ENCODE results near the gene GABRP.

Gene GABRP

DNA sequence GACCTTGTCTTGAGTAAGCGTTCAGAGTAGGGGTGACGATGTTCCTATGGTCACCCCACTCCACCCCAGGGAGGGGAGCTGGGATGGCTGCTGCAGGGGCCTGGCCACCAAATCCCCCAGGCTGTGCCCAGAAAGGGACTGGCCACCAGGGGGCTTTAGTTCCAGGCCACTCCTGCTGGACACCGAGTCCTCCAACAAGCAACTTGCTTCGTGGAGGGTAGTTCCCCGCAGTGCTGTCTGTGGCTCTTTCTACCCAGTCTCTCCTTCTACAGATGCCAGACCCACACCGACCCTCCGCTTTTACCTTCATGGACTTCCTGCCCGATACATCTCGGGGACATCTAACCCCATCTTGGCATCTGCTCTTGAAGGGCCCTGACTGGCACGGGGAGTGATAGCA is 35.7 kb upstream of the GABRP start:
- Histone ChIP-seq H3K27me3 (ENCODE audit: insufficient read depth, poor library complexity, severe bottlenecking) (peaks cover 12% of the 10 kb centered on the region), H3K27ac (replicated peaks) (no peak overlapping the region), H3K4me3 (replicated peaks; ENCODE audit: insufficient read depth, low read length) (no peak overlapping the region)
- TF ChIP-seq, protein P1, sequence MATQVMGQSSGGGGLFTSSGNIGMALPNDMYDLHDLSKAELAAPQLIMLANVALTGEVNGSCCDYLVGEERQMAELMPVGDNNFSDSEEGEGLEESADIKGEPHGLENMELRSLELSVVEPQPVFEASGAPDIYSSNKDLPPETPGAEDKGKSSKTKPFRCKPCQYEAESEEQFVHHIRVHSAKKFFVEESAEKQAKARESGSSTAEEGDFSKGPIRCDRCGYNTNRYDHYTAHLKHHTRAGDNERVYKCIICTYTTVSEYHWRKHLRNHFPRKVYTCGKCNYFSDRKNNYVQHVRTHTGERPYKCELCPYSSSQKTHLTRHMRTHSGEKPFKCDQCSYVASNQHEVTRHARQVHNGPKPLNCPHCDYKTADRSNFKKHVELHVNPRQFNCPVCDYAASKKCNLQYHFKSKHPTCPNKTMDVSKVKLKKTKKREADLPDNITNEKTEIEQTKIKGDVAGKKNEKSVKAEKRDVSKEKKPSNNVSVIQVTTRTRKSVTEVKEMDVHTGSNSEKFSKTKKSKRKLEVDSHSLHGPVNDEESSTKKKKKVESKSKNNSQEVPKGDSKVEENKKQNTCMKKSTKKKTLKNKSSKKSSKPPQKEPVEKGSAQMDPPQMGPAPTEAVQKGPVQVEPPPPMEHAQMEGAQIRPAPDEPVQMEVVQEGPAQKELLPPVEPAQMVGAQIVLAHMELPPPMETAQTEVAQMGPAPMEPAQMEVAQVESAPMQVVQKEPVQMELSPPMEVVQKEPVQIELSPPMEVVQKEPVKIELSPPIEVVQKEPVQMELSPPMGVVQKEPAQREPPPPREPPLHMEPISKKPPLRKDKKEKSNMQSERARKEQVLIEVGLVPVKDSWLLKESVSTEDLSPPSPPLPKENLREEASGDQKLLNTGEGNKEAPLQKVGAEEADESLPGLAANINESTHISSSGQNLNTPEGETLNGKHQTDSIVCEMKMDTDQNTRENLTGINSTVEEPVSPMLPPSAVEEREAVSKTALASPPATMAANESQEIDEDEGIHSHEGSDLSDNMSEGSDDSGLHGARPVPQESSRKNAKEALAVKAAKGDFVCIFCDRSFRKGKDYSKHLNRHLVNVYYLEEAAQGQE (IDR thresholded peaks at IDR 0.05; ENCODE audit: insufficient replicate concordance, low read depth), result no peak
- TF ChIP-seq GABPA (IDR thresholded peaks at IDR 0.05; ENCODE audit: low read depth) (no peak), POLR2AphosphoS5 (IDR thresholded peaks at IDR 0.05; ENCODE audit: low read depth) (no peak), SPI1 (IDR thresholded peaks at IDR 0.05; ENCODE audit: borderline replicate concordance, low read depth) (no peak)
- TF ChIP-seq, protein P2, sequence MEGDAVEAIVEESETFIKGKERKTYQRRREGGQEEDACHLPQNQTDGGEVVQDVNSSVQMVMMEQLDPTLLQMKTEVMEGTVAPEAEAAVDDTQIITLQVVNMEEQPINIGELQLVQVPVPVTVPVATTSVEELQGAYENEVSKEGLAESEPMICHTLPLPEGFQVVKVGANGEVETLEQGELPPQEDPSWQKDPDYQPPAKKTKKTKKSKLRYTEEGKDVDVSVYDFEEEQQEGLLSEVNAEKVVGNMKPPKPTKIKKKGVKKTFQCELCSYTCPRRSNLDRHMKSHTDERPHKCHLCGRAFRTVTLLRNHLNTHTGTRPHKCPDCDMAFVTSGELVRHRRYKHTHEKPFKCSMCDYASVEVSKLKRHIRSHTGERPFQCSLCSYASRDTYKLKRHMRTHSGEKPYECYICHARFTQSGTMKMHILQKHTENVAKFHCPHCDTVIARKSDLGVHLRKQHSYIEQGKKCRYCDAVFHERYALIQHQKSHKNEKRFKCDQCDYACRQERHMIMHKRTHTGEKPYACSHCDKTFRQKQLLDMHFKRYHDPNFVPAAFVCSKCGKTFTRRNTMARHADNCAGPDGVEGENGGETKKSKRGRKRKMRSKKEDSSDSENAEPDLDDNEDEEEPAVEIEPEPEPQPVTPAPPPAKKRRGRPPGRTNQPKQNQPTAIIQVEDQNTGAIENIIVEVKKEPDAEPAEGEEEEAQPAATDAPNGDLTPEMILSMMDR (IDR thresholded peaks at IDR 0.05; ENCODE audit: insufficient read depth, low read length), result peak; percentile 4
- DNase-seq (ENCODE audit: low read depth in 1 of 2, low spot score in 1 of 2), result no peak

DNA sequence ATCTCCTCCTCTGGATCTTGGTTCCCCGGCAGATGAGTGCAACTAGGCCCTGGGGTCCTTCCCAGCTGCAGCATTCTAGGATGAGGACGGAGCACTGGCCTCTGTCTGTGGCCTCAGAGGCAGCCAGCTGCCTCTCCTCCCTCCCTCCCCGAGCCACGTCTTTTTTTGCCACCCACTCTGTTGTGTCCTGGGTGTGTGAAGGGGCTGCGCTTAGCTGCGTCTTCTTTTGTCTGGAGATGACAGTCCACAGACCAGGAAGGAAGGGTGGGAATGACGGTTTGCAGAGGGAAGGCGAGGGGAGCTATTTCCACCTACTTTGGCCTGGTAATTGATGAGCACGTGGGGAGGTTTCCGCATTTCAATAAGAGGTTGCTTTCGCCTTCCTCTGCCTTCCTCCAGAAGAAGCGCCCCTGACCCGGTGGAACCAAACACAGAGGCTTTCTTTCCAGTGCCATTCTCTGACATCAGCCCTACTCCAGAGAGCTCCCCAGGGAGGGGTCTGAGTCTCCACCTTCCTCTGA is 34.5 kb upstream of the GABRP start:
- no peak overlapping the region for H3K4me3 ChIP-seq (replicated peaks; ENCODE audit: insufficient read depth, low read length)
- no peak for DNase-seq (ENCODE audit: low read depth in 1 of 2, low spot score in 1 of 2)
- H3K27ac ChIP-seq (replicated peaks), result no peak overlapping the region
- H3K27me3 ChIP-seq (ENCODE audit: insufficient read depth, poor library complexity, severe bottlenecking), result peaks cover 9% of the 10 kb centered on the region
- TF ChIP-seq SPI1 (IDR thresholded peaks at IDR 0.05; ENCODE audit: borderline replicate concordance, low read depth) (no peak), GABPA (IDR thresholded peaks at IDR 0.05; ENCODE audit: low read depth) (no peak), POLR2AphosphoS5 (IDR thresholded peaks at IDR 0.05; ENCODE audit: low read depth) (no peak)
- TF ChIP-seq, protein P2 (IDR thresholded peaks at IDR 0.05; ENCODE audit: insufficient read depth, low read length), result no peak
- TF ChIP-seq, protein P1 (IDR thresholded peaks at IDR 0.05; ENCODE audit: insufficient replicate concordance, low read depth), result no peak

DNA sequence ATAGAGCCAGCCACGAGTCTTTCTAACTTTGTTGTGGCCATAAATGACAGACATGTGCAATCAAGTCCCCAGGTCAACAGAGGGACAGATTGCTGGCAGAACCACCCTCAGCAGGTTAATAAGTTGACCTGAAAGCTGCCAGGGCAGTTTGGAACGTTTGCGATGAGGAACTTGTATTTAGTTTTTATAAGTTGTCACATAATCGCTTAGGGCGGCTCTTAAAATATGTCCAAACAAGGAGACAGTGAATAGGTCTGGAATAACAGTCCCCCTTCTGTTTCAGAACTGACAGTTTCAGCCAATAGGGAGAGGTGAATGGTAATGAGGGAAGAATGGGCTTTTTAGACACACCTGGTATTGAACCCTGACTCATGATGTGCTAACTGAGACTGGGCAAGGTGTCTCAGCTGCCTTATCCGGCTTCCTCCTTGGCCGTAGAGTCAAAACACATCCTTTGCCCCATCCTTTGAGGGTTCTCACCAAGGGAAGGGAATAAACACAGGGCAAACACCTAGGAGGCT is 33.6 kb upstream of the GABRP start:
- peaks cover 4% of the 10 kb centered on the region for H3K27me3 ChIP-seq (ENCODE audit: insufficient read depth, poor library complexity, severe bottlenecking)
- no peak overlapping the region for H3K4me3 ChIP-seq (replicated peaks; ENCODE audit: insufficient read depth, low read length)
- no peak overlapping the region for H3K27ac ChIP-seq (replicated peaks)
- TF ChIP-seq, protein P1 (IDR thresholded peaks at IDR 0.05; ENCODE audit: insufficient replicate concordance, low read depth), result no peak
- TF ChIP-seq, protein P2 (IDR thresholded peaks at IDR 0.05; ENCODE audit: insufficient read depth, low read length), result no peak
- TF ChIP-seq SPI1 (IDR thresholded peaks at IDR 0.05; ENCODE audit: borderline replicate concordance, low read depth) (no peak), POLR2AphosphoS5 (IDR thresholded peaks at IDR 0.05; ENCODE audit: low read depth) (no peak), GABPA (IDR thresholded peaks at IDR 0.05; ENCODE audit: low read depth) (no peak)
- no peak for DNase-seq (ENCODE audit: low read depth in 1 of 2, low spot score in 1 of 2)
